ENCODE results near the gene PATL1.

DNA sequence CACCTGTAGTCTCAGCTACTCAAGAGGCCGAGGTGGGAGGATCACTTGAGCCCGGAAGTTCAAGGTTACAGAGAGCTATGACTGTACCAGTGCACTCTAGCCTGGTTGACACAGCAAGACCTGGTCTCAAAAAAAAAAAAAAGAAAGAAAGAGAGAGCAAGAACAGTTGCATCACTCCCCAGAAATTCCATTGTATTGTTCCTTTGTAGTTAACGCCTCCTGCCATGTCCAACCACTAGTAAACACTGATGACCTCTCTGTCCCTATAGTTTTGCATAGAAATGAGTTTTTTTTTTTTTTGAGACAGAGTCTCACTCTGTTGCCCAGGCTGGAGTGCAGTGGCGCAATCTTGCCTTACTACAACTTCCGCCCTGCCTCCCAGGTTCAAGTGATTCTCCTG lies 10.8 kb downstream of the PATL1 start:
- TF ChIP-seq POLR2A (IDR thresholded peaks at IDR 0.05) (no peak), EP300 (IDR thresholded peaks at IDR 0.05; ENCODE audit: low read depth) (no peak)
- TF ChIP-seq, protein P1, sequence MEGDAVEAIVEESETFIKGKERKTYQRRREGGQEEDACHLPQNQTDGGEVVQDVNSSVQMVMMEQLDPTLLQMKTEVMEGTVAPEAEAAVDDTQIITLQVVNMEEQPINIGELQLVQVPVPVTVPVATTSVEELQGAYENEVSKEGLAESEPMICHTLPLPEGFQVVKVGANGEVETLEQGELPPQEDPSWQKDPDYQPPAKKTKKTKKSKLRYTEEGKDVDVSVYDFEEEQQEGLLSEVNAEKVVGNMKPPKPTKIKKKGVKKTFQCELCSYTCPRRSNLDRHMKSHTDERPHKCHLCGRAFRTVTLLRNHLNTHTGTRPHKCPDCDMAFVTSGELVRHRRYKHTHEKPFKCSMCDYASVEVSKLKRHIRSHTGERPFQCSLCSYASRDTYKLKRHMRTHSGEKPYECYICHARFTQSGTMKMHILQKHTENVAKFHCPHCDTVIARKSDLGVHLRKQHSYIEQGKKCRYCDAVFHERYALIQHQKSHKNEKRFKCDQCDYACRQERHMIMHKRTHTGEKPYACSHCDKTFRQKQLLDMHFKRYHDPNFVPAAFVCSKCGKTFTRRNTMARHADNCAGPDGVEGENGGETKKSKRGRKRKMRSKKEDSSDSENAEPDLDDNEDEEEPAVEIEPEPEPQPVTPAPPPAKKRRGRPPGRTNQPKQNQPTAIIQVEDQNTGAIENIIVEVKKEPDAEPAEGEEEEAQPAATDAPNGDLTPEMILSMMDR (IDR thresholded peaks at IDR 0.05) = no peak

Measured in transverse colon (tissue), 3 donors.